K562 (cell line): ENCODE data around the gene SRGAP3. TPM values are rescaled to one million over a fixed set of nuclear protein-coding genes. Genes with fewer than 3 reads are reported as not detected.

Experiments used
- ATAC-seq: fragments of 200-7000 bp; cut with Tn5 transposase; 3 replicates; pipeline ENCODE4 v1.9.1; 2020; ENCODE audit warnings: moderate library complexity
- BruUV-seq: library from RNA; stranded (reverse); fragments of 400-500 nt; replicated peaks from 2 replicates; lab custom pipeline; 2021; lab: Mats Ljungman, UMichigan
- CTCF ChIA-PET: fragments of 300-600 bp; formaldehyde crosslinking; extraction: SDS; loops from one replicate; lab custom pipeline; 2021; ENCODE audit warnings: low intra/inter-chr PET ratio; lab: Yijun Ruan, JAX
- POLR2A ChIA-PET: fragments of 300-600, 350-650 bp; sonication (Branson Sonifier 250); formaldehyde crosslinking; extraction: SDS; loops from one replicate; lab custom pipeline; 2021; ENCODE audit warnings: antibody characterized with exemption, inconsistent platforms; lab: Yijun Ruan, JAX
- DNase-seq, 4 experiments: peaks; one replicate each; pipeline versions ENCODE4 v3.0.0 to v3.0.0-alpha.2; 2011 to 2018; ENCODE audit warnings: low spot score in 3 of 4, mixed read lengths in 3 of 4; ENCODE audit errors: extremely low read depth in 1 of 4
- FAIRE-seq: peaks from 2 replicates; lab custom pipeline; 2011; peaks lifted over from hg19 to GRCh38; lab: Jason Lieb, UNC
- H2AFZ ChIP-seq: 2 replicates; pipeline ENCODE4 v1.6.0; 2011; ENCODE audit warnings: low read depth, low read length, control low read depth, inconsistent platforms
- H3K27ac ChIP-seq: fragments of 200-600 bp; 3 replicates; pipeline ENCODE4 v1.8.0; 2011; ENCODE audit warnings: low read depth, mild to moderate bottlenecking, control low read depth, inconsistent platforms, low read length, moderate library complexity, mixed read lengths; ENCODE audit errors: extremely low read depth
- H3K27me3 ChIP-seq, 2 experiments: fragments of 300-600 bp in 1 of 2; 2 replicates in 1 of 2; 3 replicates in 1 of 2; pipeline versions ENCODE4 v1.6.0 to v1.8.0; 2011; ENCODE audit warnings: inconsistent platforms in 2 of 2, low read length in 2 of 2, mild to moderate bottlenecking in 1 of 2, mixed read lengths in 1 of 2, moderate library complexity in 1 of 2; ENCODE audit not compliant: control insufficient read depth in 2 of 2, insufficient read depth in 2 of 2
- H3K36me3 ChIP-seq: fragments of 300-600 bp; 3 replicates; pipeline ENCODE4 v1.8.0; 2011; ENCODE audit warnings: mild to moderate bottlenecking, low read length, inconsistent platforms; ENCODE audit not compliant: control insufficient read depth, insufficient read depth
- H3K4me1 ChIP-seq, 2 experiments: fragments of 200-600 bp in 1 of 2; replicated peaks in 1 of 2; 2 replicates in 1 of 2; 3 replicates in 1 of 2; pipeline versions ENCODE4 v1.5.1 to v1.8.0; 2011; ENCODE audit warnings: inconsistent platforms in 2 of 2, low read length in 2 of 2, mild to moderate bottlenecking in 1 of 2, mixed read lengths in 1 of 2, moderate library complexity in 1 of 2; ENCODE audit not compliant: control insufficient read depth in 2 of 2, insufficient read depth in 2 of 2
- H3K4me2 ChIP-seq: 2 replicates; pipeline ENCODE4 v1.6.1; 2011; ENCODE audit warnings: low read length, control low read depth, inconsistent platforms, mixed read lengths; ENCODE audit not compliant: insufficient read depth
- H3K4me3 ChIP-seq: fragments of 200-600 bp; sonication (generic), shearing (Covaris generic); 2 replicates; pipeline ENCODE4 v1.5.1; 2016; ENCODE audit warnings: control low read depth, inconsistent platforms
- H3K79me2 ChIP-seq: fragments of 200-600 bp; 3 replicates; pipeline ENCODE4 v1.8.0; 2011; ENCODE audit warnings: low read length, inconsistent platforms; ENCODE audit not compliant: control insufficient read depth, insufficient read depth
- H3K9ac ChIP-seq, 2 experiments: 2 replicates each; pipeline versions ENCODE4 v1.6.0 to v1.6.1; 2011; ENCODE audit warnings: low read depth in 2 of 2, low read length in 2 of 2, control low read depth in 1 of 2, inconsistent platforms in 1 of 2, mild to moderate bottlenecking in 1 of 2, mixed read lengths in 1 of 2; ENCODE audit not compliant: insufficient read depth in 1 of 2
- H3K9me1 ChIP-seq: one replicate; pipeline ENCODE4 v1.6.0; 2011; ENCODE audit warnings: inconsistent platforms, mild to moderate bottlenecking, low read length, moderate library complexity; ENCODE audit not compliant: control insufficient read depth, insufficient read depth
- H3K9me3 ChIP-seq: replicated peaks from 2 replicates; pipeline ENCODE4 v1.5.1; 2011; ENCODE audit warnings: low read depth, low read length, inconsistent platforms; ENCODE audit not compliant: control insufficient read depth, insufficient read depth
- H4K20me1 ChIP-seq: replicated peaks from 2 replicates; pipeline ENCODE4 v1.6.1; 2011; ENCODE audit warnings: low read length, inconsistent platforms, mixed read lengths; ENCODE audit not compliant: control insufficient read depth, insufficient read depth
- BDP1 ChIP-seq: IDR thresholded peaks from 3 replicates; pipeline ENCODE4 v1.6.1; 2011; ENCODE audit not compliant: insufficient read length, insufficient read depth
- FOXK1 ChIP-seq: sonication (generic); formaldehyde crosslinking; IDR thresholded peaks from 2 replicates; pipeline ENCODE4 v1.8.0; 2022; ENCODE audit warnings: missing genetic modification reagents, mild to moderate bottlenecking, borderline replicate concordance
- GATAD2B ChIP-seq: fragments of 450-650 bp; IDR thresholded peaks from 2 replicates; pipeline ENCODE4 v1.6.1; 2017; ENCODE audit warnings: mild to moderate bottlenecking, borderline replicate concordance
- HNRNPLL ChIP-seq: fragments of 200-400 bp; formaldehyde crosslinking; IDR thresholded peaks from 2 replicates; pipeline ENCODE4 v1.6.1; 2017; ENCODE audit warnings: low read length, low read depth, mild to moderate bottlenecking; ENCODE audit not compliant: poor library complexity, severe bottlenecking
- PTBP1 ChIP-seq: fragments of 200-400 bp; formaldehyde crosslinking; IDR thresholded peaks from 2 replicates; pipeline ENCODE4 v1.6.1; 2017; ENCODE audit warnings: low read depth, low read length
- RHOXF2B ChIP-seq: fragments of 250-450 bp; sonication (Bioruptor Pico); conservative IDR thresholded peaks from 2 replicates; pipeline ENCODE4 v1.5.1; 2021
- SMAD3 ChIP-seq: fragments of 450-650 bp; formaldehyde crosslinking; conservative IDR thresholded peaks from 2 replicates; pipeline ENCODE4 v1.4.0; 2020; ENCODE audit warnings: mild to moderate bottlenecking
- TAF15 ChIP-seq: fragments of 200-400 bp; formaldehyde crosslinking; IDR thresholded peaks from 2 replicates; pipeline ENCODE4 v1.6.1; 2017; ENCODE audit warnings: mild to moderate bottlenecking, low read depth, low read length, moderate library complexity
- TFE3 ChIP-seq: fragments of 450-650 bp; formaldehyde crosslinking; IDR thresholded peaks from 2 replicates; pipeline ENCODE4 v1.4.0; 2020; ENCODE audit warnings: mild to moderate bottlenecking, mixed read lengths
- ZBTB43 ChIP-seq: sonication (generic); formaldehyde crosslinking; IDR thresholded peaks from 2 replicates; pipeline ENCODE4 v1.8.0; 2023; ENCODE audit warnings: mild to moderate bottlenecking, missing genetic modification reagents
- ZNF224 ChIP-seq: sonication (generic); formaldehyde crosslinking; IDR thresholded peaks from 2 replicates; pipeline ENCODE4 v1.8.0; 2022; ENCODE audit warnings: mild to moderate bottlenecking, missing genetic modification reagents
- ZNF354B ChIP-seq: fragments of 250-450 bp; sonication (Bioruptor Pico); IDR thresholded peaks from 2 replicates; pipeline ENCODE4 v1.4.0; 2020
- WGBS: fragments of 100-300 bp; shearing (Covaris generic); methylation state at CpG from one replicate; pipeline ENCODE4 v1.1.6; 2016; ENCODE audit warnings: low coverage, mixed read lengths; ENCODE audit not compliant: insufficient coverage; ENCODE audit errors: missing lambda C conversion rate; 5-methylcytosine and 5-hydroxymethylcytosine counted together
- in situ Hi-C: fragments of 300-500 bp; cut with MboI; formaldehyde crosslinking; loops from 4 replicates; pipeline ENCODE4 v1.15.0; 2018; ENCODE audit warnings: inconsistent platforms, mixed read lengths
- intact Hi-C: fragments of 100-400 bp; cut with micrococcal nuclease; formaldehyde crosslinking; loops from 2 replicates; pipeline ENCODE4 v1.14.2; 2022
- polyA plus RNA-seq, 8 experiments: library from polyadenylated mRNA; depleted of rRNA in 4 of 8; stranded (reverse) in 5 of 8; unstranded in 3 of 8; fragments of >200 nt; fragmentation: Nextera tagmentation in 2 of 8; fragmentation: Illumina TruSeq in 1 of 8; extraction: Ambion mirVana in 2 of 8; extraction: Trizol in 1 of 8; gene quantifications; 2 replicates each; pipeline versions ENCODE4 v1.2.1 to v1.2.3, GENCODE V29; 2011 to 2014; ENCODE audit warnings: inconsistent platforms in 1 of 8, missing spikeins in 1 of 8
- total RNA-seq, 7 experiments: library from RNA; depleted of rRNA in 6 of 7; stranded (reverse); fragments of >200 nt in 6 of 7; fragmentation: Illumina TruSeq in 2 of 7; extraction: Trizol in 2 of 7; gene quantifications; 2 replicates each; pipeline versions ENCODE4 v1.2.1 to v1.2.3, GENCODE V29; 2011 to 2021; ENCODE audit warnings: low replicate concordance in 1 of 7
- TF ChIP-seq, protein P1 (sequence below): fragments of 250-450 bp; sonication (Bioruptor Pico); IDR thresholded peaks from 2 replicates; pipeline ENCODE4 v1.8.0; 2022; ENCODE audit warnings: moderate library complexity, mild to moderate bottlenecking, inconsistent platforms

Gene SRGAP3
- total and polyA plus RNA-seq, 9 of the 15 experiments (the other 6 are each of a cell fraction or from before 2014, with no cell fraction given) = 0.11 to 0.85 (median 0.35) TPM; not detected in 2

DNA sequence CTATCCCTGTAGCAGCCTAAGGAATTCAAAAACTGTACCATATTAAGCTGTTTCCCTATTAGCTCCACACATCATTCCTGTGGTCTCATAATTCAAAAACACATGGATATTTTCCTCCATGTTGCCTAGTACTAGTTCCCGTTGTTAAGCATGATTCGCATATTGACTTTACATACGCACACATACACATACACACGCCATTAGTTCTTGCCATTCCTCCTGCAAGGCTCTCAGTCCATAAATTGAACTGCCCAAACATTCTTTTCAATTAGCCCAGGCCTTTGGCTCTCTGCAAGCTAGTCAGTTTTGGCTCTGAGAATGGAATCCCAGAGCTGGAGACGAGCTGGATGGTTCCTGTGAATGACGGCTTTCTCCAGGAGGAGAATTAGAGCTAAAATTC is 229.0 kb downstream of the SRGAP3 start:
- no peak for ATAC-seq
- TF ChIP-seq ZNF224 (CRISPR knock-in tag) = no peak
- no peak for TF ChIP-seq SMAD3
- TF ChIP-seq, protein P1, sequence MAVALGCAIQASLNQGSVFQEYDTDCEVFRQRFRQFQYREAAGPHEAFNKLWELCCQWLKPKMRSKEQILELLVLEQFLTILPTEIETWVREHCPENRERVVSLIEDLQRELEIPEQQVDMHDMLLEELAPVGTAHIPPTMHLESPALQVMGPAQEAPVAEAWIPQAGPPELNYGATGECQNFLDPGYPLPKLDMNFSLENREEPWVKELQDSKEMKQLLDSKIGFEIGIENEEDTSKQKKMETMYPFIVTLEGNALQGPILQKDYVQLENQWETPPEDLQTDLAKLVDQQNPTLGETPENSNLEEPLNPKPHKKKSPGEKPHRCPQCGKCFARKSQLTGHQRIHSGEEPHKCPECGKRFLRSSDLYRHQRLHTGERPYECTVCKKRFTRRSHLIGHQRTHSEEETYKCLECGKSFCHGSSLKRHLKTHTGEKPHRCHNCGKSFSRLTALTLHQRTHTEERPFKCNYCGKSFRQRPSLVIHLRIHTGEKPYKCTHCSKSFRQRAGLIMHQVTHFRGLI (CRISPR knock-in tag) = no peak
- no peak for TF ChIP-seq PTBP1
- TF ChIP-seq TFE3 (CRISPR knock-in tag) = no peak
- TF ChIP-seq GATAD2B = no peak
- TF ChIP-seq BDP1 = no peak
- TF ChIP-seq ZBTB43 (CRISPR knock-in tag) = no peak
- no peak for TF ChIP-seq HNRNPLL
- no peak for TF ChIP-seq FOXK1 (CRISPR knock-in tag)
- TF ChIP-seq TAF15 = no peak
- TF ChIP-seq ZNF354B (CRISPR knock-in tag) = no peak
- no peak for TF ChIP-seq RHOXF2B (CRISPR knock-in tag)

More for the DNA sequence above, 229.0 kb downstream of the SRGAP3 start:
- H4K20me1 ChIP-seq = no peaks in the 10 kb centered on the region
- FAIRE-seq = no peak
- H3K4me1 ChIP-seq = no peaks in the 10 kb centered on the region
- no peak overlapping the region for H3K9ac ChIP-seq
- H3K9me3 ChIP-seq = no peaks in the 10 kb centered on the region
- H3K9me1 ChIP-seq = no peaks in the 10 kb centered on the region
- H3K79me2 ChIP-seq = no peaks in the 10 kb centered on the region
- intact Hi-C loops (no loop called here), in situ Hi-C loops (no loop called here)
- POLR2A ChIA-PET = interaction anchor here (0.9 kb wide), 1 partner anchor 12 kb away, joined by 3 read pairs; no protein-coding TSS in a partner anchor
- no peak overlapping the region for H3K4me3 ChIP-seq
- no peak overlapping the region for H3K27ac ChIP-seq
- 0% methylated on average over 6 of the region's 6 CpGs for WGBS
- H3K36me3 ChIP-seq = no peaks in the 10 kb centered on the region
- CTCF ChIA-PET = no interaction called here
- DNase-seq = no peak
- H3K4me2 ChIP-seq = no peak overlapping the region
- H2AFZ ChIP-seq = no peak overlapping the region
- peaks cover 28 to 50% of the 10 kb centered on the region in 2 experiments; a peak in 4 of 5 replicates for H3K27me3 ChIP-seq
- no TSS peak for BruUV-seq
